GM12875 (cell line): Measurements from ENCODE around the gene JAML.
A peak's percentile ranks its signal among the peaks of the same experiment; 100 is the strongest.

Source experiments
- H3K4me3 ChIP-seq: one replicate; pipeline ENCODE4 v1.5.1; 2011; ENCODE audit warnings: low read depth, low read length, control low read depth
- CTCF ChIP-seq: IDR thresholded peaks from 2 replicates; pipeline ENCODE4 v1.5.1; 2011; ENCODE audit warnings: low read depth, mild to moderate bottlenecking, control low read depth, inconsistent platforms, low read length, moderate library complexity, borderline replicate concordance; ENCODE audit not compliant: insufficient read depth

The JAML gene

DNA sequence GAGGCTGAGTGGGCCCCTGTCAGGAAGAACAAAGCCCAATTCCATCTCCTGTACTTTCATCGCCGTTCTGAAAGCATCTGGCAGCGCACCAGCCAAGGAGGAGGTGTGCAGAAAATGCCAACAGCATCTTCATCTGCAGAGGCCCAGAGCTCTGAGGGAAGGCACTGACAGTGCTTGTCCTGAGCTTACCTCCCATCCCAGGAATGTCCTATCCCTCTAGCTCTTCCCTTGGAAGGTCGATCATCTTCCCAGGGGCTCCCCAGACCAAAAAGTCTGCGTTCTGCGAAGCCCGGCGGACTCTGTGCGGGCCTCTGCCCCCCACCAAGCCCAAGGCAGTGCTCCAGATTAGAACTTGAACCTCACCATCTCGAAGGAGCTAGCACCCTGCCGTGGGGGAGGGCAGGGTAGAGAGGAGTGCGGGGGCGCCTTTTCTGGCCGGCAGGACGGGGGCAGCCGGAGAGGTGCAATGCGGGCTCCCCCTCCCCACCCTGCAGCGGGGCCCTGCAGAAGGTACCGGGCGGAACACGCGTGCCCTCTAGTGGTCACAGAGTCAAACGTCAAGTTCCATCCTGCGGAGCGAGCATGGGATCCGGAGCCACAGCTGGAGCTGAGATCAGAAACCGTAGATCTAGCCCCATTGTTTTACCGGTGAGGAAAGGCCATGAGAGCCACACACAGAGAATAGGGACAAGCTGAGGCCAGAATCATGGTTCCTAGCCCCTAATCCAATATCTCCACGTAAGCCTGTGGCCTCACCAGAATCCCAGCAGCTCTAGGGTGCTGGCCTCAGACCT is 53.3 kb downstream of the JAML start:
- peak; percentile 93 for TF ChIP-seq CTCF
- no peak overlapping the region for H3K4me3 ChIP-seq

GRCh38 chr11:118170882-118171268 is 53.9 kb downstream of the JAML start:
- H3K4me3 ChIP-seq = no peak overlapping the region
- TF ChIP-seq CTCF = no peak

GRCh38 chr11:118170231-118170630 is 54.6 kb downstream of the JAML start:
- no peak for TF ChIP-seq CTCF

GRCh38 chr11:118169300-118170140 is 55.3 kb downstream of the JAML start:
- TF ChIP-seq CTCF = no peak
- H3K4me3 ChIP-seq = no peak overlapping the region

More at GRCh38 chr11:118170231-118170630, 54.6 kb downstream of the JAML start:
- no peak overlapping the region for H3K4me3 ChIP-seq

- TF ChIP-seq CTCF = no peak
- no peak overlapping the region for H3K4me3 ChIP-seq
Measured at GRCh38 chr11:118168751-118169150, 56.1 kb downstream of the JAML start.

- H3K4me3 ChIP-seq = no peak overlapping the region
Measured at GRCh38 chr11:118168316-118168715, 56.5 kb downstream of the JAML start.

More at GRCh38 chr11:118168316-118168715, 56.5 kb downstream of the JAML start:
- no peak for TF ChIP-seq CTCF
